Measurements from ENCODE around the gene HTR7. TPM values are rescaled to one million over a fixed set of nuclear protein-coding genes. Genes with fewer than 3 reads are reported as not detected.

Gene HTR7
- total and polyA plus RNA-seq, 2 of the 4 experiments (the other 2 are of a cell fraction) = 0.43 to 0.72 TPM

GRCh38 chr10:90893190-90893589, 35.4 kb upstream of the HTR7 start:
- H2BK20ac ChIP-seq (ENCODE audit: low read depth, low read length) = no peak overlapping the region
- no peak for ATAC-seq (ENCODE audit: low read depth)
- no peaks in the 10 kb centered on the region for H4K20me1 ChIP-seq (ENCODE audit: insufficient read depth, low read length)
- no peak overlapping the region for H2BK5ac ChIP-seq (ENCODE audit: low read depth, low read length, poor library complexity, severe bottlenecking)
- no peaks in the 10 kb centered on the region for H3K9me3 ChIP-seq (ENCODE audit: control insufficient read depth, insufficient read depth, low read length)
- H4K8ac ChIP-seq (ENCODE audit: low read depth in 2 of 2, low read length in 2 of 2) = no peak overlapping the region
- H2AFZ ChIP-seq (replicated peaks; ENCODE audit: low read length, poor library complexity) = no peak overlapping the region
- H3K18ac ChIP-seq (ENCODE audit: low read depth, low read length) = no peak overlapping the region
- no peak overlapping the region for H3K4me3 ChIP-seq (ENCODE audit: insufficient read depth, low read depth, low read length)
- H3K36me3 ChIP-seq (ENCODE audit: control insufficient read depth, insufficient read depth, low read length) = peaks cover 10% of the 10 kb centered on the region
- no peak overlapping the region for H3K56ac ChIP-seq (ENCODE audit: extremely low read depth, insufficient read depth, low read length)
- H2BK15ac ChIP-seq (ENCODE audit: low read depth, low read length) = no peak overlapping the region
- H3K4ac ChIP-seq (ENCODE audit: low read depth, low read length) = no peak overlapping the region
- in situ Hi-C loops (cut with MboI; ENCODE audit: low sequenced_read_pairs) = no loop called here
- no peak overlapping the region for H4K91ac ChIP-seq (ENCODE audit: insufficient read depth, low read depth, low read length)
- no peak overlapping the region for H3K14ac ChIP-seq (replicated peaks; ENCODE audit: low read depth, low read length)
- intact Hi-C loops (cut with micrococcal nuclease) = no loop called here
- H2BK120ac ChIP-seq (ENCODE audit: low read depth, low read length) = no peak overlapping the region
- H3K4me2 ChIP-seq (ENCODE audit: low read depth, low read length) = no peak overlapping the region
- no peaks in the 10 kb centered on the region for H3K27me3 ChIP-seq (ENCODE audit: control insufficient read depth, insufficient read depth, low read length)
- CTCF ChIA-PET = no interaction called here
- TF ChIP-seq CHD1 (IDR thresholded peaks at IDR 0.05; ENCODE audit: low read depth, low read length) (no peak), POLR2A (IDR thresholded peaks at IDR 0.05; ENCODE audit: low read depth, low read length) (no peak), RAD21 (IDR thresholded peaks at IDR 0.05; ENCODE audit: low read length) (no peak), MAFK (IDR thresholded peaks at IDR 0.05; ENCODE audit: low read depth, low read length) (no peak), SMC3 (IDR thresholded peaks at IDR 0.05; ENCODE audit: low read depth, low read length) (no peak), FOS (IDR thresholded peaks at IDR 0.05; ENCODE audit: low read depth, low read length) (no peak), RFX5 (IDR thresholded peaks at IDR 0.05; ENCODE audit: low read depth, low read length) (no peak), BHLHE40 (IDR thresholded peaks at IDR 0.05; ENCODE audit: low read depth, low read length) (no peak), MXI1 (IDR thresholded peaks at IDR 0.05; ENCODE audit: borderline replicate concordance, low read depth, low read length) (no peak), MAZ (IDR thresholded peaks at IDR 0.05; ENCODE audit: borderline replicate concordance, low read depth, low read length) (no peak), RCOR1 (IDR thresholded peaks at IDR 0.05; ENCODE audit: insufficient replicate concordance, low read length) (no peak), CEBPB (IDR thresholded peaks at IDR 0.05; ENCODE audit: low read depth, low read length) (no peak)
- TF ChIP-seq, protein P1, sequence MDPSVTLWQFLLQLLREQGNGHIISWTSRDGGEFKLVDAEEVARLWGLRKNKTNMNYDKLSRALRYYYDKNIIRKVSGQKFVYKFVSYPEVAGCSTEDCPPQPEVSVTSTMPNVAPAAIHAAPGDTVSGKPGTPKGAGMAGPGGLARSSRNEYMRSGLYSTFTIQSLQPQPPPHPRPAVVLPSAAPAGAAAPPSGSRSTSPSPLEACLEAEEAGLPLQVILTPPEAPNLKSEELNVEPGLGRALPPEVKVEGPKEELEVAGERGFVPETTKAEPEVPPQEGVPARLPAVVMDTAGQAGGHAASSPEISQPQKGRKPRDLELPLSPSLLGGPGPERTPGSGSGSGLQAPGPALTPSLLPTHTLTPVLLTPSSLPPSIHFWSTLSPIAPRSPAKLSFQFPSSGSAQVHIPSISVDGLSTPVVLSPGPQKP (IDR thresholded peaks at IDR 0.05; ENCODE audit: borderline replicate concordance, low read depth, low read length) = no peak
- TF ChIP-seq, protein P2, sequence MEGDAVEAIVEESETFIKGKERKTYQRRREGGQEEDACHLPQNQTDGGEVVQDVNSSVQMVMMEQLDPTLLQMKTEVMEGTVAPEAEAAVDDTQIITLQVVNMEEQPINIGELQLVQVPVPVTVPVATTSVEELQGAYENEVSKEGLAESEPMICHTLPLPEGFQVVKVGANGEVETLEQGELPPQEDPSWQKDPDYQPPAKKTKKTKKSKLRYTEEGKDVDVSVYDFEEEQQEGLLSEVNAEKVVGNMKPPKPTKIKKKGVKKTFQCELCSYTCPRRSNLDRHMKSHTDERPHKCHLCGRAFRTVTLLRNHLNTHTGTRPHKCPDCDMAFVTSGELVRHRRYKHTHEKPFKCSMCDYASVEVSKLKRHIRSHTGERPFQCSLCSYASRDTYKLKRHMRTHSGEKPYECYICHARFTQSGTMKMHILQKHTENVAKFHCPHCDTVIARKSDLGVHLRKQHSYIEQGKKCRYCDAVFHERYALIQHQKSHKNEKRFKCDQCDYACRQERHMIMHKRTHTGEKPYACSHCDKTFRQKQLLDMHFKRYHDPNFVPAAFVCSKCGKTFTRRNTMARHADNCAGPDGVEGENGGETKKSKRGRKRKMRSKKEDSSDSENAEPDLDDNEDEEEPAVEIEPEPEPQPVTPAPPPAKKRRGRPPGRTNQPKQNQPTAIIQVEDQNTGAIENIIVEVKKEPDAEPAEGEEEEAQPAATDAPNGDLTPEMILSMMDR (conservative IDR thresholded peaks at IDR 0.05; ENCODE audit: low read depth, low read length) = no peak
- TF ChIP-seq, protein P3, sequence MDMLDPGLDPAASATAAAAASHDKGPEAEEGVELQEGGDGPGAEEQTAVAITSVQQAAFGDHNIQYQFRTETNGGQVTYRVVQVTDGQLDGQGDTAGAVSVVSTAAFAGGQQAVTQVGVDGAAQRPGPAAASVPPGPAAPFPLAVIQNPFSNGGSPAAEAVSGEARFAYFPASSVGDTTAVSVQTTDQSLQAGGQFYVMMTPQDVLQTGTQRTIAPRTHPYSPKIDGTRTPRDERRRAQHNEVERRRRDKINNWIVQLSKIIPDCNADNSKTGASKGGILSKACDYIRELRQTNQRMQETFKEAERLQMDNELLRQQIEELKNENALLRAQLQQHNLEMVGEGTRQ (IDR thresholded peaks at IDR 0.05; ENCODE audit: low read depth, low read length) = no peak
- H3K4me1 ChIP-seq (ENCODE audit: control insufficient read depth, insufficient read depth, low read length) = peaks cover 9% of the 10 kb centered on the region
- 100% methylated on average over 3 of the region's 3 CpGs; no CpG with 5 or more reads in 1 of the 2 experiments for WGBS, 2 experiments (ENCODE audit: extremely low coverage in 2 of 2, insufficient read length in 1 of 2)
- no peak overlapping the region for H2AK9ac ChIP-seq (replicated peaks; ENCODE audit: low read depth, low read length, poor library complexity)
- POLR2A ChIA-PET (ENCODE audit: unreplicated experiment) = no interaction called here
- H2AK5ac ChIP-seq (ENCODE audit: low read depth, low read length) = no peak overlapping the region
- H3K23ac ChIP-seq (ENCODE audit: low read depth, low read length) = no peak overlapping the region
- no peak for DNase-seq
- peaks cover under 1 to 9% of the 10 kb centered on the region in 2 experiments; a peak in 3 of 4 replicates for H3K79me1 ChIP-seq (ENCODE audit: low read depth in 1 of 2, low read length in 2 of 2)
- H3K9me1 ChIP-seq (ENCODE audit: insufficient read depth, low read length) = 0 out of 2 replicates have a peak, but pooled peaks cover 4% of the 10 kb centered on the region
- H3K27ac ChIP-seq (ENCODE audit: insufficient read depth, low read length) = no peak overlapping the region
- H4K5ac ChIP-seq (ENCODE audit: low read depth, low read length) = no peak overlapping the region
- no peak overlapping the region for H3K9ac ChIP-seq (ENCODE audit: low read depth, low read length)
- no TSS peak for BruUV-seq (replicated peaks)
- dilution Hi-C loops (cut with HindIII; ENCODE audit: low sequenced_read_pairs, unreplicated experiment) = loop anchor here (25.0 kb wide), 1 partner anchor 369 kb away; no protein-coding TSS in a partner anchor

Measured in IMR-90 (cell line).